Erythroblast (primary cell): Measurements from ENCODE around the gene VSTM1.

Experiments used
- GATA1 ChIP-seq: IDR thresholded peaks from 2 replicates; pipeline ENCODE4 v1.6.1; 2011; ENCODE audit warnings: low read depth, mild to moderate bottlenecking, control low read depth, low read length, moderate library complexity
- POLR2A ChIP-seq: IDR thresholded peaks from 2 replicates; pipeline ENCODE4 v1.6.1; 2011; ENCODE audit warnings: mild to moderate bottlenecking, low read length

GRCh38 chr19:53992211-53992610, 71.5 kb downstream of the VSTM1 start:
- TF ChIP-seq POLR2A = no peak
- no peak for TF ChIP-seq GATA1
